HepG2 (cell line): ENCODE data around the gene FAM209B. TPM values are rescaled to one million over a fixed set of nuclear protein-coding genes. Genes with fewer than 3 reads are reported as not detected.

Source experiments
- ATF6 ChIP-seq: sonication (generic); formaldehyde crosslinking; conservative IDR thresholded peaks from 2 replicates; pipeline ENCODE4 v1.4.0; 2020; ENCODE audit warnings: missing genetic modification reagents
- JUNB ChIP-seq: sonication (generic); formaldehyde crosslinking; IDR thresholded peaks from 2 replicates; pipeline ENCODE4 v1.8.0; 2022; ENCODE audit warnings: missing genetic modification reagents, mild to moderate bottlenecking, borderline replicate concordance
- PRDM10 ChIP-seq: sonication (generic); formaldehyde crosslinking; IDR thresholded peaks from 2 replicates; pipeline ENCODE4 v1.4.0; 2020; ENCODE audit warnings: low read depth, missing genetic modification reagents
- SOX13 ChIP-seq, 3 experiments: fragments of 450-650 bp in 1 of 3; sonication (generic) in 1 of 3; formaldehyde crosslinking in 1 of 3; IDR thresholded peaks in 2 of 3; conservative IDR thresholded peaks in 1 of 3; 2 replicates each; pipeline versions ENCODE4 v1.5.0 to v1.6.1; 2016 to 2020; ENCODE audit warnings: antibody characterized with exemption in 1 of 3, mild to moderate bottlenecking in 1 of 3, missing compliant biosample characterization in 1 of 3, missing genetic modification reagents in 1 of 3, moderate library complexity in 1 of 3
- TBX3 ChIP-seq: fragments of 450-650 bp; IDR thresholded peaks from 2 replicates; pipeline ENCODE4 v1.6.1; 2017; ENCODE audit warnings: antibody characterized with exemption, mild to moderate bottlenecking, inconsistent platforms, borderline replicate concordance
- ZBTB25 ChIP-seq: IDR thresholded peaks from 2 replicates; pipeline ENCODE4 v1.6.1; 2018; ENCODE audit warnings: missing genetic modification reagents
- ZMYM4 ChIP-seq: sonication (generic); formaldehyde crosslinking; IDR thresholded peaks from 2 replicates; pipeline ENCODE4 v1.8.1; 2023; ENCODE audit warnings: mild to moderate bottlenecking, missing genetic modification reagents
- ZNF451 ChIP-seq: sonication (generic); formaldehyde crosslinking; IDR thresholded peaks from 2 replicates; pipeline ENCODE4 v1.5.0; 2020; ENCODE audit warnings: mild to moderate bottlenecking, missing genetic modification reagents
- ZNF720 ChIP-seq: sonication (generic); formaldehyde crosslinking; IDR thresholded peaks from 2 replicates; pipeline ENCODE4 v1.4.0; 2020; ENCODE audit warnings: missing genetic modification reagents
- ZNF768 ChIP-seq: sonication (generic); formaldehyde crosslinking; IDR thresholded peaks from 2 replicates; pipeline ENCODE4 v1.4.0; 2020; ENCODE audit warnings: missing genetic modification reagents
- ZNF770 ChIP-seq: sonication (generic); formaldehyde crosslinking; IDR thresholded peaks from 2 replicates; pipeline ENCODE4 v1.5.0; 2020; ENCODE audit warnings: mild to moderate bottlenecking, missing genetic modification reagents
- ZSCAN31 ChIP-seq: sonication (generic); formaldehyde crosslinking; IDR thresholded peaks from 2 replicates; pipeline ENCODE4 v1.5.0; 2020; ENCODE audit warnings: low read depth, mild to moderate bottlenecking, missing genetic modification reagents
- polyA plus RNA-seq, 8 experiments: library from polyadenylated mRNA; depleted of rRNA in 3 of 8; stranded (reverse) in 7 of 8; unstranded in 1 of 8; fragments of >200 nt; fragmentation: Illumina TruSeq in 4 of 8; extraction: Trizol in 4 of 8; gene quantifications; 2 replicates each; pipeline versions ENCODE4 v1.2.1 to v1.2.3, GENCODE V29; 2011 to 2016; ENCODE audit warnings: low read depth in 4 of 8, missing spikeins in 1 of 8, mixed read lengths in 1 of 8; ENCODE audit not compliant: insufficient read depth in 1 of 8
- total RNA-seq, 5 experiments: library from RNA; depleted of rRNA; stranded (reverse); fragments of >200 nt; fragmentation: Illumina TruSeq; extraction: Trizol; gene quantifications; 2 replicates each; pipeline ENCODE4 v1.2.3, GENCODE V29; 2016; ENCODE audit warnings: low read depth in 1 of 5

The FAM209B gene
- total and polyA plus RNA-seq, 2 of the 13 experiments (the other 11 are each of a cell fraction or from before 2014, with no cell fraction given), result 0.24 to 0.42 TPM

GRCh38 chr20:56554869-56555268 is 21.8 kb downstream of the FAM209B start (continued):
- TF ChIP-seq PRDM10 (CRISPR knock-in tag) (no peak), ZNF770 (CRISPR knock-in tag) (no peak), ZNF768 (no peak), ZNF720 (CRISPR knock-in tag) (no peak), ZNF451 (CRISPR knock-in tag) (no peak), SOX13 (IDR thresholded peaks at IDR 0.05) (no peak), SOX13 (CRISPR knock-in tag; conservative IDR thresholded peaks at IDR 0.05 in 1 of 2, IDR thresholded peaks at IDR 0.05 in 1 of 2) (peak in 1 of 2 experiments; percentile 25; a peak in 1 of 4 replicates), ZBTB25 (CRISPR knock-in tag) (no peak), ZMYM4 (CRISPR knock-in tag) (no peak), ATF6 (CRISPR knock-in tag) (no peak), TBX3 (0 out of 2 replicates have a peak, but pooled peaks have one; percentile 11), JUNB (CRISPR knock-in tag) (no peak; the same call in 1 of the 2 replicates), ZSCAN31 (CRISPR knock-in tag) (no peak)
